GM19455 (cell line): ENCODE results near the gene SLC4A1.

Experiments used
- ATAC-seq: cut with Tn5 transposase; IDR thresholded peaks from one replicate; pipeline ENCODE4 v1.9.1; 2021; ENCODE audit not compliant: unreplicated experiment

SLC4A1 gene

GRCh38 chr17:44267818-44268490 is at the start of gene SLC4A1:
TSS of gene SLC4A1 (minus strand) at chr17:44268135. CDS start at chr17:44262866, 5,269 bp downstream.
- ATAC-seq = no peak

- ATAC-seq = no peak
Observed at GRCh38 chr17:44317545-44317944, 49.6 kb upstream of the SLC4A1 start.

DNA sequence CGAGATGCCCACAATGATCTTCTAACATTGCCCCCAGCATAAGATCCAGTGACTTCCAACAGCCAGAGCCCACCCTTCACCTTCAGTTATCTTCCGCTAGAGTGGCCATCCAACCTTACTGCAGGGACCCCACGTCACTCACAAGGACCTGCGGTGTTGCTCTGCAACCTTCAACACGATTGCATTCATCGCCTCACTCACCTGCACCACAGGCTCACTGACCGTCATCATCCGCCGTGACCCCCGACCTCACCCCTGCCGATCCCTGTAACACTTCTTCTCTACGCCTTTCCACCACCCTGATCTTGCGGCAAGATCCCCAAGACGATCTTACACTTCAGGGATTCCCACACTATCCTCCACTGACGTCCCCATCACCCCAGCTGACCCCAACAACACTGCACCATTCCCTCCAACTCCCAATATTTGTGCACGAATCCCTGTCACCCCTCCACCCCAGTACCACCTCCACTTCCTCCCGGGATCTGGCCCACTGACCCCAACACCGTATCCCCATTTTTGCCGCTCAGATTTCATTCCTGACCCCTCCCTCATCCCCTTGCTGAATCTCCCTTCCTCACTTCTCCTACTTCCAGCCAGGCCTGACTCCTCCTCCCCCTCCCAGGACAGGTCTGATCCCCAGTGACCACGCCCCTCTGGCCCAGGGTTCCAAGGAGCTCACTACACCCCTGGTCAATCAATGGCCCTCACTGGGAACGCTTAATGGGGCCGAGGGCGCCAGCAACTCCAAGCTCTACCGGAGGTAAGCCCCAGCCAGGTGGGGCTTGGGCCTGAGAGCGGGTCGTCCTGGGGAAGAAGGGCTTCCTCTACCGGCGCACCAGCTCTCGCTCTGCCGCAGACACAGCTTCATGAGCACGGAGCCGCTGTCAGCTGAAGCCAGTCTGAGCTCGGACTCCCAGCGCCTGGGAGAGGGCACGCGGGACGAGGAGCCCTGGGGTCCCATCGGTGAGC is 48.1 kb upstream of the SLC4A1 start:
- no peak for ATAC-seq

GRCh38 chr17:44314869-44315661 is 47.1 kb upstream of the SLC4A1 start:
- no peak for ATAC-seq

DNA sequence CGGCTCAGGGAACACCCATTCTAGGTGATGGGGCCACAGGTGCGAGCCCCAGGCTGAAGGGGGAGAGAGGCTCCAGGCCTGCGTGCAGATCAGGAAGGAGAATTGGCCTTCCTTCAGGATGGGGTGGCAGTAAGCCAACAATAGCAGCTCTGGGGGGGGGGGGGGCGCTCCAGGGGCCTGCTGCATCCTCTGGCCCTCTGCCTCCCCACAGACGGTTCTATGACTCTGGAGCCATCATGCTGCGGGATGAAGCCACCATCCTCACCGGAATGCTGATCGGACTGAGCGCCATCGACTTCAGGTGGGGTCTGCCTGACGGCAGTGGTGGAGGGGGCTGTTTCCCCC is 46.6 kb upstream of the SLC4A1 start:
- ATAC-seq = no peak

GRCh38 chr17:44314031-44314430 is 46.1 kb upstream of the SLC4A1 start:
- no peak for ATAC-seq

GRCh38 chr17:44312396-44313104 is 44.6 kb upstream of the SLC4A1 start:
- no peak for ATAC-seq

DNA sequence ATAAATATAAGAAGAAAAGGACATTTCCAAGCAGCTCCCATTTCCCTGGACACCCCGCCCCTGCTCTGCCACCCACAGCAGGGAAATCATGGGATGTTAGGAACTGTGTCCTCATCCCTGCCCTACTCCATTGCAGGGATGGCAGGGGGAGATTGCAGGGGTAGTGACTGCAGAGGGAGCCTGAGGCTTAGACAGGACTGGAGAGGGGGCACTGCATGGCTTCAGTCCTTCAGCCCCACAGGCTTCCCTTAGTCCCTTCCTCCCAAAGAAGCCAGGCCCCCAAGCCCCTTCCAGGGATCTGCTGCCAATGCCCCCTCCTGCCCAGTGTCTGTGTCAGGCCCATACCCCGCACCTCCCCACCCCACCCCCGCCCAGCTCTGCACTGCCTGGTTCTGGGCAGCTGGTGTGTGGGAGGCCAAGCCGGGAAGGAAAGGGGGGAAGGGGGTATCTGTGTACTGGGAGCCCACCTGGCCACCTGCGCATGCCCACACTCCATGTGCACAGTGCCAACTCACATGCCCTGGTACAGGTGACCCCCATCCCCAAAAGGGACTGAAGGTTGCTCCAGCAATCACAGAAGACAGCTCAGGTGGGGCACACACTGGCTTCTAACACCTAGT is 43.7 kb upstream of the SLC4A1 start:
- no peak for ATAC-seq

DNA sequence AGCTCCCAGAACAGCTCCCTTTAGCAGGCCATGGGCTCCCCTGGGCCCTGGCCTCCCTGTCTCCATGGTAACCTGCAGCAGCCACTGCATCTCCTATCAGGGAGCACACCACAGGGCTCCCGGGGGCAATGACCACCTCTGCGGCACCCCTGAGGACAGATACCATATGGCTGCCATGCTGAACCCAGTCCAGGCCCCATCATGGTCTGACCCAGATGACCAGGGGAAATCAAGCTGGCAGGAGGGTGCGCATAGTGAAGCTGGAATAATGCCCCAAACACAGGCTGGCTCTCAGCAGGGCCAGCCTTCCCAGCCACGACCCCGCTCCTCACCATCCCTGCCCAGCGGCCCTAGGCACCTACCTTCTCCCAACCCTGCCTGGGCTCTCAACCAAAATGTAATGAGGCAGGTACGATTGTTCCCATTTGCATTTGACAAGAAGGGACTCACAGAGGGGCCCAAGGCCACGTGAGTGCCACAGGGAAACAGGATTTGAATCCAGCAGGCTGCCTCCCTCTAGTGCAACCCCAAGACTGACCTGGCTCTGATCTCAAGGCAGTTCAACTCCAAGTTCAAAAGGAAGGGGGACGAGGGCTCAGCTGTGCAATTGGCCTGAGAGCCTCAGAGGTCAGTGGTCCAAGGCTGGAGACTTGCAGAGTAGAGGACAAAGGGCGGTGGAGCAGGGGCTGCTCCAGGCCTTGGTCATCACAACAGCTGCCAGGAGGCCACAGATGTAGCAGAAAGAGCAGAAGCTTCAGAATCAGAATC is 42.9 kb upstream of the SLC4A1 start:
- no peak for ATAC-seq

GRCh38 chr17:44310188-44310587 is 42.3 kb upstream of the SLC4A1 start:
- no peak for ATAC-seq

GRCh38 chr17:44309472-44309871 is 41.5 kb upstream of the SLC4A1 start:
- no peak for ATAC-seq

GRCh38 chr17:44308865-44309264 is 40.9 kb upstream of the SLC4A1 start:
- no peak for ATAC-seq

DNA sequence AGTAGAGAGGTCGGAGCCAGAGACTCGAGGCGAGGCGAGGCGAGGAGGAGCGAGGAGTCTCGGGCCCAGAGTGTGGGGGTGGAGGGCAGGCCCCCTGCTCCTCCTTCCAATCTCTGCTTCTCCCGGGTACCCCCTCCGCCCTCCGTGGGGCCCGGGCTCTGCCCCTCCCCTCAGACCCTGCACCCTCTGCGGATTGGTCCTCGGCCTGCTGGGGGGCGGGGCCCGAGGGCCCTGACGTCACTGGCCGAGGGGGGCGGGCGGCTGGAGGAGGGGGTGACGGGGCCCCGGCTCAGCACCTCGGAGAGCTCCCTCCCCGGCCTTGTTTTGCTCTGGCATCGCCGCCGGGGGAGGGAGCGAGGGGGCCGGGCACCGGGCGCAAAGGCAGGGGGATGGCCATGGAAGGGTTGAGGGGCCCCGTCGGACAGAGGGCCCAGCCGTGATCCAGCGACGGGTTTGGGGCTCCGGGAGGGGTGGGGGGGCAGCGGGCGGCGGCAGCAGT is 40.4 kb upstream of the SLC4A1 start, which contains the start of gene RUNDC3A:
Gene RUNDC3A (plus strand): TSS at position 282 of the 499 bp plus-strand sequence. CDS start 232 bp downstream, outside the sequence.
- no peak for ATAC-seq

DNA sequence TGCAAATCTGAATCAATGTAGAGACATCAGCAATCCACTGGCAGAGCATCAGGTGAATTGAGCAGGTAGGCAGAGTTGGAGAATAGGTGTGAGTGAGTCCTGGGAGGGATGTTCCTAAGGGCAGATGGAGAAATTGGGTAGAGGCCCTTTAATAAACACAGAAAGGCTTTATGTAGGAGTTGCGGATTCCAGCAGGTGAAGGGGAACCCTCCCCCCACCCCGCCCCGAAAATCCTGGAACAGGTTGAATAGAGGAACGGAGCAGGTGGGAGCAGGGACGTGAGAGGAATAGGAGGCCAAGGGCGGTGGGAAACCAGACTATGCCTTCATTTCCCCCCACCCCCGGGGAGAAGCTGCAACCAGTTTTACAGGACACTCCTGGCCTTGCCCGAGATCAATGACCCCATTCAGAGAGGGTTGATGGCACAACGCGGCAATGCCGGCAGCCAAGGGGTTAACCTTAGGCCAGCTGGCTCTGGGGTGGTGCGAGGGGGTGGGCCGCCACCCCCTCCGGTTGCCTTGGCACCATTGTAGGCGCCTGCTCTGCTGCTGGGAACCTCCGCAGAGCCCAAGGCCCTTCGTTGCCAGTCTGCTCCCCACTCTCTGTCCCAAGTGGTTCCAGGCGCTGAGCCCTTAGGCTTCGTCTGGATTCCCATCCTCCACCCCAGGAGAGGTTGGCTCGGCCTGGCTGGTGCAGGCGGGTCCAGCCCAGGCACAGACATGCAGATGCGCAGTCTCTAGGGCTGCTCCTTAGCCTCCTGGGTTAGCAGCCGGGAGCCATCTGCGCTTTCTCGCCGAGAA is 39.7 kb upstream of the SLC4A1 start:
- ATAC-seq = no peak

DNA sequence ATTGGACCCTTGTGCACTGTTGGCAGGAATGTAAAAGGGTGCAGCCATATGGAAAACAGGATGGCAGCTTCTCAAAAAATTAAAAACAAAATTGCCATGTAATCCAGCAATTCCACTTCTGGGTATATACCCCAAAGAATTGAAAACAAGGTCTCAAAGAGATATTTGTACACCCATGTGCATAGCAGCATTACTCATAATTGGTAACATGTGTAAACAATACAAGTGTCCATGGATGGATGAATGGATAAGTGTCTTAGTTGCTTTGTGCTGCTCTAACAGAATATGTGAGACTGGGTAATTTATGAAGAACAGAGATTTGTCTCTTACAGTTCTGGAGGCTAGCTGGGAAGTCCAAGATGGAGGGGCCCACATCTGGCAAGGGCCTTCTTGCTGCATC is 36.7 kb upstream of the SLC4A1 start:
- no peak for ATAC-seq

GRCh38 chr17:44297975-44298374 is 30.0 kb upstream of the SLC4A1 start:
- ATAC-seq = no peak

GRCh38 chr17:44293509-44294226 is 25.7 kb upstream of the SLC4A1 start:
- ATAC-seq = no peak

GRCh38 chr17:44287651-44288050 is 19.7 kb upstream of the SLC4A1 start:
- ATAC-seq = no peak
